Right hindlimb (tissue), 1 donor: Measurements from ENCODE around the gene SMYD3.
"Not testable (repeated sequence)": the region's sequence is repeated elsewhere in the genome, so short reads cannot be mapped to it uniquely, and the experiment has no call there.

Experiments
- DNase-seq: peaks from one replicate; pipeline ENCODE4 v3.0.0-alpha.2; 2018

SMYD3 gene

GRCh38 chr1:246338546-246338945 lies 168.5 kb downstream of the SMYD3 start:
- DNase-seq, result no peak

- no peak for DNase-seq
Observed at GRCh38 chr1:246338098-246338497, 169.0 kb downstream of the SMYD3 start.

- DNase-seq, result no peak
Observed at GRCh38 chr1:246335151-246335550, 171.9 kb downstream of the SMYD3 start.

GRCh38 chr1:246333855-246334254 lies 173.2 kb downstream of the SMYD3 start:
- DNase-seq, result no peak

- no peak for DNase-seq
Observed at GRCh38 chr1:246332078-246332477, 175.0 kb downstream of the SMYD3 start.

- no peak for DNase-seq
Observed at GRCh38 chr1:246329900-246330299, 177.2 kb downstream of the SMYD3 start.

- not testable (repeated sequence) for DNase-seq
Observed at GRCh38 chr1:246329292-246329691, 177.8 kb downstream of the SMYD3 start.

GRCh38 chr1:246324711-246325110 lies 182.4 kb downstream of the SMYD3 start:
- no peak for DNase-seq

GRCh38 chr1:246324033-246324432 lies 183.0 kb downstream of the SMYD3 start:
- DNase-seq, result not testable (repeated sequence)

- no peak for DNase-seq
Observed at GRCh38 chr1:246320286-246320685, 186.8 kb downstream of the SMYD3 start.

GRCh38 chr1:246319083-246319714 lies 187.9 kb downstream of the SMYD3 start:
- DNase-seq, result no peak

GRCh38 chr1:246318622-246319021 lies 188.5 kb downstream of the SMYD3 start:
- no peak for DNase-seq

GRCh38 chr1:246318036-246318359 lies 189.1 kb downstream of the SMYD3 start:
- no peak for DNase-seq

- DNase-seq, result no peak
Observed at GRCh38 chr1:246317332-246318035, 189.6 kb downstream of the SMYD3 start.

- DNase-seq, result no peak
Observed at GRCh38 chr1:246311461-246311860, 195.6 kb downstream of the SMYD3 start.

GRCh38 chr1:246309247-246309884 lies 197.7 kb downstream of the SMYD3 start:
- DNase-seq, result no peak

GRCh38 chr1:246308533-246309075 lies 198.5 kb downstream of the SMYD3 start:
- no peak for DNase-seq

GRCh38 chr1:246306415-246307037 lies 200.6 kb downstream of the SMYD3 start:
- DNase-seq, result no peak

GRCh38 chr1:246304484-246305259 lies 202.4 kb downstream of the SMYD3 start:
- no peak for DNase-seq

- DNase-seq, result no peak
Observed at GRCh38 chr1:246302711-246303317, 204.3 kb downstream of the SMYD3 start.

GRCh38 chr1:246302251-246302625 lies 204.8 kb downstream of the SMYD3 start:
- DNase-seq, result no peak

- DNase-seq, result no peak
Observed at GRCh38 chr1:246301553-246302250, 205.4 kb downstream of the SMYD3 start.
